IPS-20b (cell line): ENCODE data around the gene CITED4.

Experiments
- H3K27ac ChIP-seq: one replicate; pipeline ENCODE4 v1.5.1; 2013; ENCODE audit warnings: low read length
- H3K27me3 ChIP-seq: 2 replicates; pipeline ENCODE4 v1.6.1; 2013; ENCODE audit warnings: mild to moderate bottlenecking, low read length, inconsistent platforms; ENCODE audit not compliant: insufficient read depth
- H3K36me3 ChIP-seq: 2 replicates; pipeline ENCODE4 v1.6.1; 2013; ENCODE audit warnings: low read depth, mild to moderate bottlenecking, inconsistent platforms, low read length, moderate library complexity; ENCODE audit not compliant: insufficient read depth
- H3K4me1 ChIP-seq: 2 replicates; pipeline ENCODE4 v1.6.1; 2013; ENCODE audit warnings: mild to moderate bottlenecking, control low read depth, inconsistent platforms, low read length, moderate library complexity; ENCODE audit not compliant: insufficient read depth
- H3K4me3 ChIP-seq: 2 replicates; pipeline ENCODE4 v1.5.1; 2013; ENCODE audit warnings: mild to moderate bottlenecking, low read length, inconsistent platforms
- H3K9ac ChIP-seq: 2 replicates; pipeline ENCODE4 v1.6.1; 2013; ENCODE audit warnings: low read depth, mild to moderate bottlenecking, inconsistent platforms, low read length, moderate library complexity
- H3K9me3 ChIP-seq: 2 replicates; pipeline ENCODE4 v1.6.1; 2013; ENCODE audit warnings: mild to moderate bottlenecking, low read depth, low read length, inconsistent platforms; ENCODE audit not compliant: insufficient read depth

The CITED4 gene, protein sequence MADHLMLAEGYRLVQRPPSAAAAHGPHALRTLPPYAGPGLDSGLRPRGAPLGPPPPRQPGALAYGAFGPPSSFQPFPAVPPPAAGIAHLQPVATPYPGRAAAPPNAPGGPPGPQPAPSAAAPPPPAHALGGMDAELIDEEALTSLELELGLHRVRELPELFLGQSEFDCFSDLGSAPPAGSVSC

GRCh38 chr1:40862008-40862863, at the start of gene CITED4:
Gene CITED4, minus strand, starts transcription at chr1:40862363. Its CDS starts 236 bp downstream, at chr1:40862127.
- H3K27me3 ChIP-seq: peaks cover 38% of the 10 kb centered on the region
- peak within 1 kb of the TSS; percentile 64 for H3K4me3 ChIP-seq
- H3K9ac ChIP-seq: peak within 1 kb of the TSS; percentile 72
- no peaks in the 10 kb centered on the region for H3K36me3 ChIP-seq
- H3K9me3 ChIP-seq: no peaks in the 10 kb centered on the region
- H3K27ac ChIP-seq: no peak within 1 kb of the TSS
- H3K4me1 ChIP-seq: peaks cover 7% of the 10 kb centered on the region; the same call in 1 of the 2 replicates

- H3K9ac ChIP-seq: no peak overlapping the region
- no peak overlapping the region for H3K27ac ChIP-seq
- H3K36me3 ChIP-seq: no peaks in the 10 kb centered on the region
- no peak overlapping the region for H3K4me3 ChIP-seq
- H3K4me1 ChIP-seq: no peaks in the 10 kb centered on the region
- H3K27me3 ChIP-seq: no peaks in the 10 kb centered on the region
- no peaks in the 10 kb centered on the region for H3K9me3 ChIP-seq
Measured at GRCh38 chr1:40911105-40911504, 48.9 kb upstream of the CITED4 start.

GRCh38 chr1:40909281-40909680, 47.1 kb upstream of the CITED4 start:
- Histone ChIP-seq H3K36me3 (no peaks in the 10 kb centered on the region), H3K4me1 (no peaks in the 10 kb centered on the region), H3K9ac (no peak overlapping the region), H3K27me3 (no peaks in the 10 kb centered on the region), H3K27ac (no peak overlapping the region), H3K9me3 (no peaks in the 10 kb centered on the region), H3K4me3 (no peak overlapping the region)

GRCh38 chr1:40908350-40908749, 46.2 kb upstream of the CITED4 start:
- Histone ChIP-seq H3K9me3 (no peaks in the 10 kb centered on the region), H3K9ac (no peak overlapping the region), H3K36me3 (no peaks in the 10 kb centered on the region), H3K27me3 (no peaks in the 10 kb centered on the region), H3K4me1 (no peaks in the 10 kb centered on the region), H3K4me3 (no peak overlapping the region), H3K27ac (no peak overlapping the region)

DNA sequence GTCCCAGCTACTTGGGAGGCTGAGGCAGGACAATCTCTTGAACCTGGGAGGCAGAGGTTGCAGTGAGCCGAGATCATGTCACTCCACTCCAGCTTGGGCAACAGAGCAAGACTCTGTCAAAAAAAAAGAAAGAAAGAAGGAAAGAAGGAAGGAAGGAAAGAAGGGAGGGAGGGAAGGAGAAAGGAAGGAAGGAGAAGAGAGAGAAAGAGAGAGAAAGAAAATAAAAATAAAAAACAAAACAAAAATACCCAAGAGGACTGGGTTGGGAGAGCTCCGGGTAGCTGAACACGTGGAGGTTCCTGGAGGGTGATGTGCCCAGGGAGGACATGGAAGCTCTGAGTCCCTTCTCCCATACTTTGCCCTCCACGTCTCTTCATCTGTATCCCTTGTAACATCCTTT, 45.7 kb upstream of the CITED4 start:
- no peaks in the 10 kb centered on the region for H3K9me3 ChIP-seq
- H3K4me3 ChIP-seq: no peak overlapping the region
- no peak overlapping the region for H3K27ac ChIP-seq
- H3K27me3 ChIP-seq: no peaks in the 10 kb centered on the region
- no peaks in the 10 kb centered on the region for H3K36me3 ChIP-seq
- H3K4me1 ChIP-seq: no peaks in the 10 kb centered on the region
- no peak overlapping the region for H3K9ac ChIP-seq

DNA sequence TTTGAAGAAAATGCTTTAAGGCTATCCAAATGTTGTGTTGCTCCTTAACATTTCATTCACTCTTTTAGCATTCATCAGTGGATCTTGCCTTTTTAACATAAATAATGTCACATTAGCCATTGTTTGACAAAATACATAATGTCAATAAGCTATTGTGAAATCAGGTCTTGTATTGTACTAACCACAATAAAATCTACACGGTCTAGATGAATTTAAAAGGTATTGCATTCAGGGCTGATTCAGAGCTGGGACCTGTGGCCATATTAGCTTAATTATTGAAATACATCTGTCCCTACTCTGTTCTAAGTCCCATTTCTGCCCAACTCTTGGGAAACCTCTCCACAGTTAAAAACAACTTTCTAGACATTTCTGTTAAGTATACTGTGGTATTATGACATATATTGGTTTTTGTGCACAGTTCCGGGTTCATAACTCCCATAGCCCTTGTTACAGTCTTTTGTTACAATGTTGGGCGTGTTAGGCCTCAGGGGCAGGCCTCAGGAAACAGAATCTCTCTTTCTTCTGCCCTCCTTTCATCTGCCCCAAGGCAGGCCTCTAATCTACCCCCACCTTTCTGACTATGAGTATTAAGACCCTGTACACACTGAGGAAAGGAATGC, 44.7 kb upstream of the CITED4 start:
- Histone ChIP-seq H3K4me3 (no peak overlapping the region), H3K27ac (no peak overlapping the region), H3K27me3 (no peaks in the 10 kb centered on the region)

GRCh38 chr1:40905061-40905460, 42.9 kb upstream of the CITED4 start:
- Histone ChIP-seq H3K36me3 (no peaks in the 10 kb centered on the region), H3K27me3 (no peaks in the 10 kb centered on the region), H3K4me3 (no peak overlapping the region), H3K4me1 (no peaks in the 10 kb centered on the region), H3K27ac (no peak overlapping the region), H3K9ac (no peak overlapping the region), H3K9me3 (no peaks in the 10 kb centered on the region)

More for the DNA sequence above, 44.7 kb upstream of the CITED4 start:
- no peaks in the 10 kb centered on the region for H3K4me1 ChIP-seq
- H3K9ac ChIP-seq: no peak overlapping the region
- H3K36me3 ChIP-seq: no peaks in the 10 kb centered on the region
- H3K9me3 ChIP-seq: no peaks in the 10 kb centered on the region

GRCh38 chr1:40903106-40903505, 40.9 kb upstream of the CITED4 start:
- H3K4me1 ChIP-seq: peaks cover 5% of the 10 kb centered on the region
- H3K27ac ChIP-seq: no peak overlapping the region
- no peaks in the 10 kb centered on the region for H3K9me3 ChIP-seq

DNA sequence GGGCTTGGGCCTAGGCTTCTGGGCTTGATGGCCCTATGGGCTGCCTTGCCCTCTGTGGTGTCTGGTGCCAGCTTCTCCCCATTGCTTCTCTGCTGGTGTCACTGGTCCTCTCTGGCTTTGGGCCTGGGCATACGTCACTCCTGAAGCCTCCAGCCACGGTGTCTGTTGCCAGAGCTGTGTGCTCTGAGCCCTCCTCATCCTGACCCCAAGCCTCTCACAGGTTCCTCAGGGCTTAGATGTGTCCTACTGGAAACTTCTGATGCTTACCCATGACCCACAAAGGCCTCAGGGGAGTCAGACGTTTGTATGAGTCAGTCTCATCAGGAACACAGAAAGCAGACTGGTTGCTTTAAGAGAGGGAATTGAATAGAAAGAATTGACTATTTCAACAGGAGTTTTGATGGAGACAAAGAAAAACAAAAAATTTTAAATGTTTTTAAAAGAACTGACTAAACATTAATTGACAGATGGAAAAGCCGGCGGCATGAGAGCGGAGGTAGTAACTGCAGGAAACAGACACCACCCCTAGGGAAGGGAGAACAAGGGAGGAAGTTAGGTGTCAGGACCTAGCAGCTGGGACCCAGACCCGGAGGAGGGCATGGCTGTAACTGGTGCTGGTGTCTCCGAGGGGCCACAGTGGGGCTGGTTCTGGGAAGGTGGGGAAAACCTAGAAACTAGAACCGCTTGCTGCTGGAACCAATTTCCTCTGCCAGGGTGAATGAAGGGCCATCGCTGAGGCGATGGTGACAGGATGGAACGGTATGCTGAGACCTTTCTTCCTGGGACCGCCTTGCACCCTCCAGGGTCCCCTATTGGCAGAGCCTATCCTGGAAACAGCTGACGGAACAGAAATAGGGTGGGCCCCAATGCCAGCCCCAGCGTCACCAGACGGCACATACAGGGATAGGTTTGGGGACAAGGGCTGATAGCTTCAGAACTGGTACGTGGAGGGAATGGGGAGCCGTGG, 40.0 kb upstream of the CITED4 start:
- Histone ChIP-seq H3K4me1 (peaks cover 5% of the 10 kb centered on the region), H3K27me3 (no peaks in the 10 kb centered on the region), H3K36me3 (no peaks in the 10 kb centered on the region), H3K9ac (no peak overlapping the region), H3K4me3 (no peak overlapping the region), H3K27ac (no peak overlapping the region), H3K9me3 (no peaks in the 10 kb centered on the region)

More at GRCh38 chr1:40903106-40903505, 40.9 kb upstream of the CITED4 start:
- H3K27me3 ChIP-seq: no peaks in the 10 kb centered on the region
- no peak overlapping the region for H3K9ac ChIP-seq
- no peaks in the 10 kb centered on the region for H3K36me3 ChIP-seq
- no peak overlapping the region for H3K4me3 ChIP-seq

DNA sequence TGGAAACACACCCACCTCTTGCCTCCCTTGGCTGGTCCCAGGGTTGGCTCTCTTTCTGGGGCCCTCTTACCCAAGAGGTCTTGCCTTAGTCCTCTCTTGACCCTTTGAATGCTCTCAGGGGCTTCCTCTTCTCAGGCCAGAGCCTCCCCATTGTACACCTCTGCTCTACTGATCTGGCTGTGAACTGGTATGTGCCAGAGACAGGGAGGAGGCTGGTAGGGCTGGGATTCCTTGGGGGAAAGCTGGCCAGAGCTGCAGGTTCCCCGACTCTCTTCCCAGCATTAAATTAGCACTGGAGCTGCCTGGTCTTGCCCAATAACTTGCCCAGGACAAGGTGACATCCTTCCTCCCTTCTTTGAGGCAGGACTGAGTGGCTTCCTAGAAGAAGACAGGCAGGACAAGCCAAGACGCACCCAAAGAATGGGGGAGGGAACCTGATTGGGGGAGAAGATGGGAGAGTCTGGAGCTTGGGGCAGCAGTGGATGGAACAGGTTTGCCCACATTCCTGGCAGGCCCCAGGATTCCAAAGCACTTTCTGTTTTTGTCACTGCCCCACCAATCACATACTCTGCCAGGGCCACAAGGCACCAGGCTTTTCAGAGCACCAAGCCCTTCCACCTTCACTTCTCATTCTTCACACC, 37.2 kb upstream of the CITED4 start:
- H3K27ac ChIP-seq: no peak overlapping the region
- H3K9ac ChIP-seq: no peak overlapping the region
- H3K27me3 ChIP-seq: no peaks in the 10 kb centered on the region
- H3K4me1 ChIP-seq: peaks cover 5% of the 10 kb centered on the region
- H3K36me3 ChIP-seq: no peaks in the 10 kb centered on the region
- H3K4me3 ChIP-seq: no peak overlapping the region
- H3K9me3 ChIP-seq: peaks cover 10% of the 10 kb centered on the region

DNA sequence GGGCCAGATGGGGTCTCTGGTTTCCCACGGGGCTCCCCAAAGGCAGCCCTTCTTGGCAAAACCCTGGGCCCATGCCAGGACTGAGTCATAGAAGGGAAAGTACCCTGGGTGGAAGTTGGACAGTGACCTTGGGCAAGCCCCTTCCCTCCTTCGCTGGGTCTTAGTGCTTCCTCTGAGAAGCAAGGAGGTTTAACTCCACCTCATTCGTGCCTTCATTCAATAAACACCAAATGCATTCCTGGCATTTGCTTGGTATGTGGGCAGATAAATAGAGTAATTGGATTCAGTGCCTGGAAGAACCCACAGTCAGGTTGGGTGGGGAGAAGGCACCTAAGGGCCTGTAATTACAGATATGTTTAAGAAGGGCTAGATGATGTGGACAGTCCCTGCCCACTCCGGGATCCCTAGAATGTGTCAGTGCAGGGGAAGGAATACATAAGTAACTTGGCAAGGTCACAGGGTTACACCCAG, 36.3 kb upstream of the CITED4 start:
- H3K36me3 ChIP-seq: no peaks in the 10 kb centered on the region
- no peak overlapping the region for H3K27ac ChIP-seq
- peaks cover 5% of the 10 kb centered on the region for H3K4me1 ChIP-seq
- H3K4me3 ChIP-seq: no peak overlapping the region
- H3K9me3 ChIP-seq: peaks cover 19% of the 10 kb centered on the region
- no peaks in the 10 kb centered on the region for H3K27me3 ChIP-seq
- no peak overlapping the region for H3K9ac ChIP-seq
